ENCODE results near the gene CXorf49B. TPM values are rescaled to one million over a fixed set of nuclear protein-coding genes. Genes with fewer than 3 reads are reported as not detected.
"Not testable (repeated sequence)": the region's sequence is repeated elsewhere in the genome, so short reads cannot be mapped to it uniquely, and the experiment has no call there.

CXorf49B gene
- total RNA-seq, 3 donors from 2014 or later, result not detected

- DNase-seq (ENCODE audit: low spot score in 2 of 2); H3K4me1 ChIP-seq; intact Hi-C loops (cut with DNase I; ENCODE audit: low total_unique reads); H3K27me3 ChIP-seq; H3K36me3 ChIP-seq; H3K4me3 ChIP-seq; H3K27ac ChIP-seq; H3K9me3 ChIP-seq: not testable (repeated sequence)
Measured at GRCh38 chrX:71782950-71783299, 19.8 kb downstream of the CXorf49B start.

GRCh38 chrX:71783569-71784347, 20.6 kb downstream of the CXorf49B start:
- H3K27ac ChIP-seq; DNase-seq (ENCODE audit: low spot score in 2 of 2); H3K4me1 ChIP-seq; H3K4me3 ChIP-seq; intact Hi-C loops (cut with DNase I; ENCODE audit: low total_unique reads); H3K36me3 ChIP-seq; H3K27me3 ChIP-seq; H3K9me3 ChIP-seq: not testable (repeated sequence)

- H3K4me1 ChIP-seq; DNase-seq (ENCODE audit: low spot score in 2 of 2); H3K36me3 ChIP-seq; intact Hi-C loops (cut with DNase I; ENCODE audit: low total_unique reads); H3K9me3 ChIP-seq; H3K27ac ChIP-seq; H3K4me3 ChIP-seq; H3K27me3 ChIP-seq: not testable (repeated sequence)
Measured at GRCh38 chrX:71784348-71784983, 21.3 kb downstream of the CXorf49B start.

- intact Hi-C loops (cut with DNase I; ENCODE audit: low total_unique reads); H3K36me3 ChIP-seq; H3K4me3 ChIP-seq; H3K27ac ChIP-seq; H3K4me1 ChIP-seq; DNase-seq (ENCODE audit: low spot score in 2 of 2): not testable (repeated sequence)
- peaks cover 0 to 20% of the 10 kb centered on the region in 2 donors for H3K9me3 ChIP-seq
- peaks cover 0 to 10% of the 10 kb centered on the region in 2 donors for H3K27me3 ChIP-seq
Measured at GRCh38 chrX:71806450-71806849, 43.3 kb downstream of the CXorf49B start.

GRCh38 chrX:71809886-71810285, 46.7 kb downstream of the CXorf49B start:
- Histone ChIP-seq H3K27ac (no peak overlapping the region), H3K4me1 (no peaks in the 10 kb centered on the region), H3K27me3 (peaks cover 0 to 21% of the 10 kb centered on the region in 2 donors), H3K4me3 (no peak overlapping the region), H3K36me3 (no peaks in the 10 kb centered on the region), H3K9me3 (peaks cover 0 to 20% of the 10 kb centered on the region in 2 donors)
- DNase-seq (ENCODE audit: low spot score in 2 of 2), result no peak
- TF ChIP-seq CTCF (IDR thresholded peaks at IDR 0.05), result no peak
- TF ChIP-seq POLR2AphosphoS5 (IDR thresholded peaks at IDR 0.05), result no peak
- TF ChIP-seq POLR2A (IDR thresholded peaks at IDR 0.05), result no peak
- intact Hi-C loops (cut with DNase I; ENCODE audit: low total_unique reads), result no loop called here

GRCh38 chrX:71814123-71814912, 51.2 kb downstream of the CXorf49B start:
- no peak for TF ChIP-seq POLR2AphosphoS5 (IDR thresholded peaks at IDR 0.05)
- no peak for TF ChIP-seq POLR2A (IDR thresholded peaks at IDR 0.05)
- no peak for TF ChIP-seq CTCF (IDR thresholded peaks at IDR 0.05)
- intact Hi-C loops (cut with DNase I; ENCODE audit: low total_unique reads), result no loop called here
- DNase-seq (ENCODE audit: low spot score in 2 of 2), result no peak
- Histone ChIP-seq H3K36me3 (no peaks in the 10 kb centered on the region), H3K4me1 (no peaks in the 10 kb centered on the region), H3K4me3 (no peak overlapping the region), H3K9me3 (peaks cover 0 to 4% of the 10 kb centered on the region in 2 donors), H3K27ac (no peak overlapping the region), H3K27me3 (peaks cover 0 to 40% of the 10 kb centered on the region in 2 donors)
